ENCODE measurements around the gene FLT3LG. TPM values are rescaled to one million over a fixed set of nuclear protein-coding genes. Genes with fewer than 3 reads are reported as not detected.

The FLT3LG gene
- total RNA-seq, 4 donors from 2014 or later = 3.1 to 21.0 (median 7.6) TPM

DNA sequence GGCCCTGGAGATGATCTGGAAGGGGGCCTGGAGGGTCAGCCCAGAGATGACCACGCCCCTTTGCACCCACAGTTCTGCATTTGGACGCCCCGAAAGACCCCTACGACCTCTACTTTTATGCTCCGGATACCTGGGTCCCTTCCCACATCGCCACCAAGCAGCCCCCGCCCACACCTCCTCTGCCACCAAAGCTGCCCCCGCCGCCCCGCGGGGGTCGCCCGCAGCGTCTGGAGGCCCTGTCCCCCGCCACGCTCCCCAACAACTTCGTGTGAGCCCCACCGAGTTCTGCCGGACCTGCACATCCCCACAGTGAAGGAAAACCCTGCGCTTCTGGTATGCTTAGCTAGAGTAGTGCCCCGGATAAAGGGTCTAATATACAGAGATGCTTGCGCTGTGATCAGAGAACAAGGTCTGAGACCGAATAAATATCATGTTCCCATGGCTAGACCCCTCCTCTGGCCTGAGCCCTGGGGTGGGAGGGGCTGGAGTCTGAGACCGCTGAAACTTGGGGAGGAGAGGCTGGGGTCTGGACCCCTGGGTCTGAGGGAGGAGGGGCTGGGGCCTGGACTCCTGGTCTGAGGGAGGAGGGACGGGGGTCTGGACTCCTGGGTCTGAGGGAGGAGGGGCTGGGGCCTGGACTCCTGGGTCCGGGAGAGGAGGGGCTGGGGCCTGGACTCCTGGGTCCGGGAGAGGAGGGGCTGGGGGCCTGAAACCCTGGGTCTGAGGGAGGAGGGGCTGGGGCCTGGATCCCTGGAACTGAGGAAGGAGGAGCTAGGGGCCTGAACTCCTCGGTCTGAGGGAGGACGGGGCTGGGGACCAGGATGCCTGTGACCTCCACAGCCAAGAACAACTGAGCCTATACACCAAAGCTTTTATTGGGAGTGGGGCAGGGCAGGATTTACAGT is 45.2 kb upstream of the FLT3LG start:
- TF ChIP-seq, protein P1, sequence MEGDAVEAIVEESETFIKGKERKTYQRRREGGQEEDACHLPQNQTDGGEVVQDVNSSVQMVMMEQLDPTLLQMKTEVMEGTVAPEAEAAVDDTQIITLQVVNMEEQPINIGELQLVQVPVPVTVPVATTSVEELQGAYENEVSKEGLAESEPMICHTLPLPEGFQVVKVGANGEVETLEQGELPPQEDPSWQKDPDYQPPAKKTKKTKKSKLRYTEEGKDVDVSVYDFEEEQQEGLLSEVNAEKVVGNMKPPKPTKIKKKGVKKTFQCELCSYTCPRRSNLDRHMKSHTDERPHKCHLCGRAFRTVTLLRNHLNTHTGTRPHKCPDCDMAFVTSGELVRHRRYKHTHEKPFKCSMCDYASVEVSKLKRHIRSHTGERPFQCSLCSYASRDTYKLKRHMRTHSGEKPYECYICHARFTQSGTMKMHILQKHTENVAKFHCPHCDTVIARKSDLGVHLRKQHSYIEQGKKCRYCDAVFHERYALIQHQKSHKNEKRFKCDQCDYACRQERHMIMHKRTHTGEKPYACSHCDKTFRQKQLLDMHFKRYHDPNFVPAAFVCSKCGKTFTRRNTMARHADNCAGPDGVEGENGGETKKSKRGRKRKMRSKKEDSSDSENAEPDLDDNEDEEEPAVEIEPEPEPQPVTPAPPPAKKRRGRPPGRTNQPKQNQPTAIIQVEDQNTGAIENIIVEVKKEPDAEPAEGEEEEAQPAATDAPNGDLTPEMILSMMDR (IDR thresholded peaks at IDR 0.05) = no peak
- TF ChIP-seq EP300 (IDR thresholded peaks at IDR 0.05) (no peak), POLR2A (IDR thresholded peaks at IDR 0.05) (no peak), POLR2AphosphoS5 (IDR thresholded peaks at IDR 0.05) (no peak)
- Histone ChIP-seq H3K4me1 (peaks cover 0 to 23% (median 9%) of the 10 kb centered on the region in 3 donors), H3K27ac (no peak overlapping the region), H3K4me3 (no peak overlapping the region), H3K9me3 (no peaks in the 10 kb centered on the region), H3K36me3 (no peaks in the 10 kb centered on the region), H3K27me3 (peaks cover 100% of the 10 kb centered on the region)
- no peak for ATAC-seq
- WGBS, 2 donors (ENCODE audit: low coverage in 1 of 2) = 0% methylated on average over 1 of the region's 29 CpGs

DNA sequence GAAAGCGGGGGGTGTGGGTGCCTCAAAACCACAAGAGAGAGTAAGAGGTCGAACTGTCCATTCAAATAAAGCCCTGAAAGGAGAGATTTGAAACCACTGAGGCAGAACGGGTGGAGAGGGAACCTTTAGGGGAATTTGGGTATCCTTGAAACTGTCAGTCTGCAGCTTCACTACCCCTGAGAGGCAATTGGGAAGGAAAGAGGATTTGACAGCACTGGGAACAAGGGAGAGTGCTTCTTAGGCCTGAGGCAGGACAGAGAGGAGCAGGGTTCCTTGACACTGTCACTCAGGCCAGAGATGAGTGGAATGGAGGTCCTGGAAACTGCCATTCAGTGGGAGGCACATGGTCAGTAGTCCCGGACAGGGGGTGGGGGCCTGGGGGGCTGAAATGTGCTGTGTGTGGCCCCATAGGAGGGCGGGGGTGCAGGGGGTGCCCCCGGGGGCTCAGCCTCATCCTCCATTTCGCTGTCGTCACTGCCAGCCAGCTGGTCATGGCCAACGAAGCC is 43.8 kb upstream of the FLT3LG start:
- Histone ChIP-seq H3K27ac (no peak overlapping the region), H3K27me3 (peaks cover 100% of the 10 kb centered on the region), H3K36me3 (no peaks in the 10 kb centered on the region), H3K9me3 (no peaks in the 10 kb centered on the region), H3K4me1 (peaks cover 0 to 20% (median 9%) of the 10 kb centered on the region in 3 donors), H3K4me3 (no peak overlapping the region)
- 71 to 83% methylated on average over 3 to 4 of the region's 9 CpGs for WGBS, 2 donors (ENCODE audit: low coverage in 1 of 2)
- no peak for TF ChIP-seq POLR2A (IDR thresholded peaks at IDR 0.05)
- TF ChIP-seq, protein P1 (IDR thresholded peaks at IDR 0.05) = no peak
- no peak for TF ChIP-seq EP300 (IDR thresholded peaks at IDR 0.05)
- no peak for TF ChIP-seq POLR2AphosphoS5 (IDR thresholded peaks at IDR 0.05)
- no peak for ATAC-seq

DNA sequence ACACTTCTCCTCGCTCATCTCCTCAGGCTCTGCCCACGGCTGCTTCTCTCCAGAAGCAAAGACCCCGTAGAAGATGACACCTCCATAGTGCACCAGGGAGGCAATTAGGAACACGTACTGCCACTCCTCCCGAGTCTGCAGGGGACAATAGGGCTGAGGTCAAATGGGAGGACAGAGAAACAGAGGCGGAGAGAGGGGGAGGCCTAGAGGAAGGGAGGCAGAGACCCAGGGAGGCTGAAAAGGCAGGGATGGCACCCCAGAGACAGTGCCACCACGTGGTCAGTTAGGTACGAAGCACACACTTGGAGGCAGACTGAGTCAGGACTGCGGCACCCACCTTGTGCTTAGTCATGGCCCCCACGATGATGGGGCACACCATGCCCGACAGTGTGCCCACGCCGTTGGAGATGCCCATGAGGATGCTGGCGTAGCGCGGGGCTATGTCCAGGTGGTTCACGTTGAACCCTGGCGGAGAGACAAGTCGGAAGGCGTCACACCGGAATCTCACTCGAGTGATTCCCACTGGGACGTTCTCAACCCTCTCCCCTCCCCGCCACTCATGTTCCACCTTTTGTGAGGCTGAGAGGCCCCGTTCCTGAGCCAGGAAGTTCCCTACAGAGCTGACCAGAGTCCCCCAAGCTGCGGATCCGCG is 43.2 kb upstream of the FLT3LG start:
- H3K36me3 ChIP-seq = no peaks in the 10 kb centered on the region
- H3K4me1 ChIP-seq = peaks cover 0 to 20% (median 9%) of the 10 kb centered on the region in 3 donors
- 29 to 45% methylated on average over 3 to 5 of the region's 28 CpGs for WGBS, 2 donors (ENCODE audit: low coverage in 1 of 2)
- H3K4me3 ChIP-seq = no peak overlapping the region
- TF ChIP-seq POLR2AphosphoS5 (IDR thresholded peaks at IDR 0.05) (no peak), EP300 (IDR thresholded peaks at IDR 0.05) (no peak)
- TF ChIP-seq, protein P1 (IDR thresholded peaks at IDR 0.05) = peak in 1 of 4 experiments; percentile 12
- ATAC-seq = no peak
- no peak overlapping the region for H3K27ac ChIP-seq
- H3K27me3 ChIP-seq = peaks cover 100% of the 10 kb centered on the region
- no peaks in the 10 kb centered on the region for H3K9me3 ChIP-seq

DNA sequence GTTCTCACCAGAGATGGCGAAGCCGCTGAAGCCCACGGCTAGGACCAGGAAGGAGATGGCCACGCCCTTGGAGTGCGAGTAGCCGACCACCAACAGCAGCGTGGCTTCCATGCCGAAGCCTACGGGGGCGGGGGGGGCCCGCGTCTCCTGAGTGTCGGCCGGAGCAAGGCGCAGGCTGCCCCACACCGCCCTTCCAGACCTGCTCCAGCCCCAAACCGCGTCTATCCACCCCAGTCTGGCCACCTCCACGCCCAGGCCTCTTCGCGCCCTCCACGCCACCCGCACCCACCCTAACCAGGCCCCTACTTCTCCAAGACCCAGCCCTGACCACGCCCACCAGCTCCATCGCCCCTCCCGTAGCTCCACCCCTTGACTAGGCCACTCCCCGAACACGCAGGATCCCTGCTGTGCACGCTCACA is 42.7 kb upstream of the FLT3LG start:
- WGBS, 2 donors (ENCODE audit: low coverage in 1 of 2) = 49 to 100% methylated on average over 2 to 14 of the region's 29 CpGs
- Histone ChIP-seq H3K27ac (no peak overlapping the region), H3K27me3 (peaks cover 100% of the 10 kb centered on the region), H3K36me3 (no peaks in the 10 kb centered on the region), H3K9me3 (no peaks in the 10 kb centered on the region), H3K4me3 (no peak overlapping the region), H3K4me1 (peaks cover 0 to 20% (median 9%) of the 10 kb centered on the region in 3 donors)
- no peak for ATAC-seq
- TF ChIP-seq POLR2A (IDR thresholded peaks at IDR 0.05) (no peak), POLR2AphosphoS5 (IDR thresholded peaks at IDR 0.05) (no peak), EP300 (IDR thresholded peaks at IDR 0.05) (no peak)
- TF ChIP-seq, protein P1 (IDR thresholded peaks at IDR 0.05) = no peak

All from gastroesophageal sphincter (tissue), 4 donors.